ENCODE measurements around the gene MYH16.
"Not testable (repeated sequence)": the region's sequence is repeated elsewhere in the genome, so short reads cannot be mapped to it uniquely, and the experiment has no call there.

The MYH16 gene

GRCh38 chr7:99272476-99273045, at the start of gene MYH16:
Gene MYH16 (plus strand): TSS chr7:99272839.
- DNase-seq, result no peak

- DNase-seq, result not testable (repeated sequence)
Observed at GRCh38 chr7:99224263-99224898, 48.3 kb upstream of the MYH16 start.

GRCh38 chr7:99224899-99225265, 47.8 kb upstream of the MYH16 start:
- DNase-seq, result no peak

GRCh38 chr7:99229234-99229633, 43.4 kb upstream of the MYH16 start:
- no peak for DNase-seq

- DNase-seq, result no peak
Observed at GRCh38 chr7:99232082-99232770, 40.4 kb upstream of the MYH16 start.

GRCh38 chr7:99232955-99233354, 39.7 kb upstream of the MYH16 start:
- DNase-seq, result not testable (repeated sequence)

- no peak for DNase-seq
Observed at GRCh38 chr7:99234185-99234584, 38.5 kb upstream of the MYH16 start.

- no peak for DNase-seq
Observed at GRCh38 chr7:99235925-99236324, 36.7 kb upstream of the MYH16 start.

GRCh38 chr7:99237876-99238275, 34.8 kb upstream of the MYH16 start:
- not testable (repeated sequence) for DNase-seq

- no peak for DNase-seq
Observed at GRCh38 chr7:99238558-99239341, 33.9 kb upstream of the MYH16 start.

GRCh38 chr7:99242682-99243081, 30.0 kb upstream of the MYH16 start:
- DNase-seq, result no peak

GRCh38 chr7:99243751-99244337, 28.8 kb upstream of the MYH16 start:
- DNase-seq, result no peak

GRCh38 chr7:99244939-99245338, 27.7 kb upstream of the MYH16 start:
- DNase-seq, result no peak

- DNase-seq, result no peak
Observed at GRCh38 chr7:99248391-99249095, 24.1 kb upstream of the MYH16 start.

- no peak for DNase-seq
Observed at GRCh38 chr7:99249985-99250575, 22.6 kb upstream of the MYH16 start.

- no peak for DNase-seq
Observed at GRCh38 chr7:99252166-99252895, 20.3 kb upstream of the MYH16 start.

- no peak for DNase-seq
Observed at GRCh38 chr7:99253369-99253768, 19.3 kb upstream of the MYH16 start.

GRCh38 chr7:99254390-99254789, 18.2 kb upstream of the MYH16 start:
- no peak for DNase-seq

- DNase-seq, result no peak
Observed at GRCh38 chr7:99255463-99255862, 17.2 kb upstream of the MYH16 start.

- DNase-seq, result no peak
Observed at GRCh38 chr7:99257065-99257464, 15.6 kb upstream of the MYH16 start.

- DNase-seq, result no peak
Observed at GRCh38 chr7:99257675-99258074, 15.0 kb upstream of the MYH16 start.
